CD4-positive, CD25-positive, alpha-beta regulatory T cell (primary cell): Measurements from ENCODE around the gene CNOT8. TPM values are rescaled to one million over a fixed set of nuclear protein-coding genes. Genes with fewer than 3 reads are reported as not detected.

Experiments used
- ATAC-seq, 2 donors: fragments of 150-1000 bp; cut with Tn5 transposase; one replicate each; pipeline ENCODE4 v1.10.0; 2021; ENCODE audit warnings: low read depth in 2 of 2, moderate number of reproducible peaks in 2 of 2, moderate library complexity in 1 of 2
- DNase-seq, 3 donors: peaks; one replicate each; pipeline versions ENCODE4 v3.0.0 to v3.0.0-alpha.2; 2012 to 2022; ENCODE audit warnings: mixed read lengths in 1 of 3
- H3K27ac ChIP-seq: one replicate; pipeline ENCODE4 v1.7.0; 2013; ENCODE audit warnings: mild to moderate bottlenecking, low read length; ENCODE audit not compliant: insufficient read depth, poor library complexity, severe bottlenecking
- H3K27me3 ChIP-seq: one replicate; pipeline ENCODE4 v1.7.0; 2013; ENCODE audit warnings: low read length; ENCODE audit not compliant: control insufficient read depth, insufficient read depth
- H3K36me3 ChIP-seq: one replicate; pipeline ENCODE4 v1.7.0; 2013; ENCODE audit warnings: mild to moderate bottlenecking, low read length, moderate library complexity; ENCODE audit not compliant: control insufficient read depth, insufficient read depth
- H3K4me1 ChIP-seq: 2 replicates; pipeline ENCODE4 v1.7.0; 2013; ENCODE audit warnings: mild to moderate bottlenecking, low read length; ENCODE audit not compliant: insufficient read depth, control insufficient read depth, poor library complexity, severe bottlenecking
- H3K4me3 ChIP-seq: one replicate; pipeline ENCODE4 v1.7.0; 2013; ENCODE audit warnings: low read depth, mild to moderate bottlenecking, low read length, moderate library complexity
- H3K9me3 ChIP-seq, 2 experiments: 1 replicate in 1 of 2; 2 replicates in 1 of 2; pipeline ENCODE4 v1.7.0; 2013; ENCODE audit warnings: low read length in 2 of 2, mild to moderate bottlenecking in 1 of 2, moderate library complexity in 1 of 2; ENCODE audit not compliant: control insufficient read depth in 2 of 2
- H3K27ac Mint-ChIP-seq, 3 donors: one replicate each; pipeline ENCODE4 v1.8.0; 2020 to 2022; ENCODE audit warnings: mild to moderate bottlenecking in 3 of 3, mixed read lengths in 3 of 3, moderate library complexity in 2 of 3
- H3K27me3 Mint-ChIP-seq: one replicate; pipeline ENCODE4 v1.8.0; 2022; ENCODE audit warnings: mild to moderate bottlenecking, mixed read lengths
- H3K36me3 Mint-ChIP-seq: one replicate; pipeline ENCODE4 v1.8.0; 2020; ENCODE audit warnings: mixed read lengths
- H3K4me1 Mint-ChIP-seq, 4 donors: one replicate each; pipeline ENCODE4 v1.8.0; 2020 to 2022; ENCODE audit warnings: mixed read lengths in 4 of 4, mild to moderate bottlenecking in 1 of 4
- H3K4me3 Mint-ChIP-seq, 4 donors: one replicate each; pipeline ENCODE4 v1.8.0; 2020 to 2022; ENCODE audit warnings: mild to moderate bottlenecking in 4 of 4, mixed read lengths in 4 of 4, moderate library complexity in 3 of 4
- H3K9me3 Mint-ChIP-seq, 7 donors: one replicate each; pipeline ENCODE4 v1.8.0; 2020 to 2022; ENCODE audit warnings: mixed read lengths in 7 of 7, mild to moderate bottlenecking in 3 of 7, moderate library complexity in 2 of 7
- polyA plus RNA-seq, 4 donors: library from polyadenylated mRNA; unstranded; fragments of 300-500 nt; fragmentation: Illumina TruSeq; gene quantifications; one replicate each; pipeline ENCODE4 v1.2.3, GENCODE V29; 2021
- total RNA-seq: library from RNA; stranded (reverse); gene quantifications from one replicate; pipeline ENCODE4 v1.2.3, GENCODE V29; 2022

CNOT8 gene
- total and polyA plus RNA-seq, 5 donors from 2014 or later, result 121 to 199 (median 184) TPM

GRCh38 chr5:154895606-154896561 is 37.5 kb downstream of the CNOT8 start:
- peak overlapping the region in 1 of 3 donors; percentile 54 for H3K27ac Mint-ChIP-seq
- ATAC-seq, result no peak

GRCh38 chr5:154896562-154897165 is 38.2 kb downstream of the CNOT8 start:
- H3K27me3 ChIP-seq, result no peaks in the 10 kb centered on the region
- no peak for ATAC-seq
- DNase-seq, result no peak
- peak overlapping the region in 1 of 3 donors; percentile 54 for H3K27ac Mint-ChIP-seq
- no peaks in the 10 kb centered on the region for H3K9me3 Mint-ChIP-seq
- no peaks in the 10 kb centered on the region for H3K27me3 Mint-ChIP-seq
- peaks cover 80% of the 10 kb centered on the region for H3K36me3 ChIP-seq
- no peaks in the 10 kb centered on the region for H3K4me1 ChIP-seq
- no peaks in the 10 kb centered on the region for H3K9me3 ChIP-seq
- peaks cover 51% of the 10 kb centered on the region for H3K36me3 Mint-ChIP-seq
- no peak overlapping the region for H3K4me3 ChIP-seq
- H3K4me3 Mint-ChIP-seq, result no peak overlapping the region
- peaks cover 0 to 10% (median under 1%) of the 10 kb centered on the region in 4 donors for H3K4me1 Mint-ChIP-seq
- no peak overlapping the region for H3K27ac ChIP-seq

More at GRCh38 chr5:154895606-154896561, 37.5 kb downstream of the CNOT8 start:
- H3K27me3 ChIP-seq, result no peaks in the 10 kb centered on the region
- H3K9me3 ChIP-seq, result no peaks in the 10 kb centered on the region
- peaks cover 80% of the 10 kb centered on the region for H3K36me3 ChIP-seq
- H3K4me1 ChIP-seq, result no peaks in the 10 kb centered on the region
- no peak for DNase-seq
- no peak overlapping the region for H3K4me3 Mint-ChIP-seq
- H3K27me3 Mint-ChIP-seq, result no peaks in the 10 kb centered on the region
- no peak overlapping the region for H3K4me3 ChIP-seq
- peaks cover 55% of the 10 kb centered on the region for H3K36me3 Mint-ChIP-seq
- H3K9me3 Mint-ChIP-seq, result peaks cover 0 to 3% (median 0%) of the 10 kb centered on the region in 7 donors
- peaks cover 0 to 10% (median under 1%) of the 10 kb centered on the region in 4 donors for H3K4me1 Mint-ChIP-seq
- H3K27ac ChIP-seq, result no peak overlapping the region

GRCh38 chr5:154898210-154898609 is 39.8 kb downstream of the CNOT8 start:
- DNase-seq, result no peak
- Histone ChIP-seq H3K9me3 (no peaks in the 10 kb centered on the region), H3K4me1 (no peaks in the 10 kb centered on the region), H3K27ac (no peak overlapping the region), H3K27me3 (no peaks in the 10 kb centered on the region), H3K4me3 (no peak overlapping the region), H3K36me3 (peaks cover 86% of the 10 kb centered on the region)
- Mint-ChIP-seq H3K4me3 (no peak overlapping the region), H3K9me3 (no peaks in the 10 kb centered on the region), H3K36me3 (peaks cover 55% of the 10 kb centered on the region), H3K27me3 (no peaks in the 10 kb centered on the region), H3K27ac (no peak overlapping the region), H3K4me1 (peaks cover 0 to 10% (median under 1%) of the 10 kb centered on the region in 4 donors)
- ATAC-seq, result no peak

GRCh38 chr5:154899151-154899816 is 40.9 kb downstream of the CNOT8 start:
- Histone ChIP-seq H3K9me3 (no peaks in the 10 kb centered on the region), H3K4me3 (no peak overlapping the region), H3K27me3 (no peaks in the 10 kb centered on the region), H3K4me1 (no peaks in the 10 kb centered on the region), H3K36me3 (peaks cover 88% of the 10 kb centered on the region), H3K27ac (no peak overlapping the region)
- Mint-ChIP-seq H3K4me3 (no peak overlapping the region), H3K36me3 (peaks cover 57% of the 10 kb centered on the region), H3K27ac (peak overlapping the region in 1 of 3 donors; percentile 56), H3K9me3 (no peaks in the 10 kb centered on the region), H3K4me1 (peaks cover 0 to 10% (median under 1%) of the 10 kb centered on the region in 4 donors), H3K27me3 (no peaks in the 10 kb centered on the region)
- DNase-seq (no peak), ATAC-seq (no peak)

- Mint-ChIP-seq H3K4me1 (peaks cover 0 to 10% (median under 1%) of the 10 kb centered on the region in 4 donors), H3K27me3 (no peaks in the 10 kb centered on the region), H3K27ac (no peak overlapping the region)
Measured at GRCh38 chr5:154900066-154900465, 41.6 kb downstream of the CNOT8 start.

GRCh38 chr5:154901276-154901675 is 42.8 kb downstream of the CNOT8 start:
- H3K36me3 ChIP-seq, result peaks cover 87% of the 10 kb centered on the region
- Mint-ChIP-seq H3K27me3 (no peaks in the 10 kb centered on the region), H3K9me3 (no peaks in the 10 kb centered on the region), H3K27ac (no peak overlapping the region), H3K4me3 (no peak overlapping the region), H3K36me3 (peaks cover 50% of the 10 kb centered on the region), H3K4me1 (peaks cover 0 to 10% (median 0%) of the 10 kb centered on the region in 4 donors)
- no peak overlapping the region for H3K27ac ChIP-seq
- no peaks in the 10 kb centered on the region for H3K27me3 ChIP-seq
- ATAC-seq, result no peak
- H3K9me3 ChIP-seq, result no peaks in the 10 kb centered on the region
- no peak overlapping the region for H3K4me3 ChIP-seq
- H3K4me1 ChIP-seq, result no peaks in the 10 kb centered on the region
- no peak for DNase-seq

More at GRCh38 chr5:154900066-154900465, 41.6 kb downstream of the CNOT8 start:
- Histone ChIP-seq H3K4me3 (no peak overlapping the region), H3K27me3 (no peaks in the 10 kb centered on the region), H3K9me3 (no peaks in the 10 kb centered on the region), H3K4me1 (no peaks in the 10 kb centered on the region), H3K27ac (no peak overlapping the region), H3K36me3 (peaks cover 92% of the 10 kb centered on the region)
- Mint-ChIP-seq H3K4me3 (no peak overlapping the region), H3K9me3 (no peaks in the 10 kb centered on the region), H3K36me3 (peaks cover 60% of the 10 kb centered on the region)
- DNase-seq, result no peak
- ATAC-seq, result no peak

GRCh38 chr5:154901913-154902312 is 43.5 kb downstream of the CNOT8 start:
- no peaks in the 10 kb centered on the region for H3K4me1 ChIP-seq
- ATAC-seq (no peak), DNase-seq (no peak)
- no peaks in the 10 kb centered on the region for H3K27me3 ChIP-seq
- H3K9me3 ChIP-seq, result no peaks in the 10 kb centered on the region
- no peaks in the 10 kb centered on the region for H3K27me3 Mint-ChIP-seq
- no peak overlapping the region for H3K4me3 ChIP-seq
- peaks cover 0 to 10% (median 0%) of the 10 kb centered on the region in 4 donors for H3K4me1 Mint-ChIP-seq
- no peaks in the 10 kb centered on the region for H3K9me3 Mint-ChIP-seq
- H3K27ac Mint-ChIP-seq, result no peak overlapping the region
- no peak overlapping the region for H3K27ac ChIP-seq
- H3K36me3 ChIP-seq, result peaks cover 85% of the 10 kb centered on the region
- peaks cover 47% of the 10 kb centered on the region for H3K36me3 Mint-ChIP-seq
- no peak overlapping the region for H3K4me3 Mint-ChIP-seq
